GM18508 (cell line): Measurements from ENCODE around the gene TEX44.
"Not testable (repeated sequence)": the region's sequence is repeated elsewhere in the genome, so short reads cannot be mapped to it uniquely, and the experiment has no call there.

Experiments
- ATAC-seq: cut with Tn5 transposase; IDR thresholded peaks from one replicate; pipeline ENCODE4 v1.9.1; 2021; ENCODE audit warnings: moderate number of reproducible peaks; ENCODE audit not compliant: insufficient read depth, unreplicated experiment

Gene TEX44

DNA sequence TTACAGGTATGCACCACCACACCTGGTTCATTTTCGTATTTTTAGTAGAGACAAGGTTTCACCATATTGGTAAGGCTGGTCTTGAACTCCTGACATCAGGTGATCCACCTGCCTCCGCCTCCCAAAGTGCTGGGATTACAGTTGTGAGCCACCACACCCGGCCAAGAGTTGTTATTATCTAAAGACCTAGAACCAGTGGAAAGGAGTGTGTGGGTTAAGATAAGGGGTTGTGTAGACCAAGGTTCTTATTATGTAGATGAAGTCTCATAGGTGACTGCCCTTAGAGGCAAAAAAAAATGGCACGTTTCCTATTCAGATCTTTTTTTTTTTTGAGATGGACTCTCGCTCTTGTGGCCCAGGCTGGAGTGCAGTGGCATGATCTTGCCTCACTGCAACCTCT, 21.7 kb upstream of the TEX44 start:
- not testable (repeated sequence) for ATAC-seq

- ATAC-seq, result no peak
Measured at GRCh38 chr2:231571661-231572191, 20.9 kb upstream of the TEX44 start.

DNA sequence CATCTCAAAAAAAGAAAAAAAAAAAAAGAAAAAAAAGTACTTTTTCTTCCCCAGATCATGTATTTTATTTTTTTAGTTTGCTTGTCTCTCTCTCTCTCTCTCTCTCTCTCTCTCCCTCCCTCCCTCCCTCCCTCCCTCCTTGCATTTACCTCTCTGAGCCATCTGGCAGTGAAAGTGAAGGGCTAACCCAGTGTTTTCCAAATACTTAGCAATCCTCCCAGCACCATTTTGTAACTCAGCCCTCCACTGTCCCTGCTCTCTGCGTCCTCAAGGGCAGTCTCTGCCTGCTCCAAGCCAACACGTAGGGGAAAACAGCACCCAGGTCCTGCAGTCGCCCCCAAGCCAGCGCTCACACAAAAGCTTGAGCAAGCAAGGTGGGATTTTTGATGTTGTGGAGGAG, 19.6 kb upstream of the TEX44 start:
- ATAC-seq, result no peak

DNA sequence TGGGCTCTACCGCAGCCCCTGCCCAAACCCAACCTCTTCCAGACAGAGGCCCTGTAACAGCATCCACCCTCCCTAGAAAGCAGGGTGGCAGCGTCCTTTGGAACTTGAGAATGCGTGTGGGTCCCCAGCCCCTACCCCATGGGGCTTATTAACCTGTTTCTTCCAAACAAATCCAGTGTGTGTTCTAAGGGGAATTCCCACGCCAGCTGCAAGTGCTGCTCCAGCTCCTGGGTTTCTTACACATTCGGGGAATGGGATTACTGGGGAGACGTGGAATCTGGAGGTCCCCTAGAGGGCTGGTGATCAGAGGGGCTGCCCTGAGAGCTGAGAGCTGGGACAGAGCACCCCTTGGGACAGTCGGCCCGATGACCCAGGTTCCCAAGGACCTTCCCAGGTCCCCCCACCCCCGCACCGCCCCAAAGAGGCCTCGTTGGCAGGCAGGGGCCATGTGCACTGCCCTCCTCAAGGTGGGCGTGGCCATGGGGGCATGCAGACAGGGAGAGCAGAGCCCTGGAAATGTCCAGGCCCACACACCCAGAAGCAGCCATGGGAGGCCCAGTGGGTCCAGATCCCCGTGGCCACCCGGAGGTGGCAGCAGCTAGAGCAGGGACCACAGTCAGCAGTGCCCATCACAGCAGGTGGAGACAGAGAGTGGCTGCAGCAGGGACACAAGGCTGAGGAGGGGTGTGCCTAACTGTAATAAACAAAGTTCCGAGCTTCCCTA, 18.8 kb upstream of the TEX44 start:
- no peak for ATAC-seq

- no peak for ATAC-seq
Measured at GRCh38 chr2:231575612-231576256, 16.9 kb upstream of the TEX44 start.

GRCh38 chr2:231576465-231576864, 16.2 kb upstream of the TEX44 start:
- no peak for ATAC-seq

DNA sequence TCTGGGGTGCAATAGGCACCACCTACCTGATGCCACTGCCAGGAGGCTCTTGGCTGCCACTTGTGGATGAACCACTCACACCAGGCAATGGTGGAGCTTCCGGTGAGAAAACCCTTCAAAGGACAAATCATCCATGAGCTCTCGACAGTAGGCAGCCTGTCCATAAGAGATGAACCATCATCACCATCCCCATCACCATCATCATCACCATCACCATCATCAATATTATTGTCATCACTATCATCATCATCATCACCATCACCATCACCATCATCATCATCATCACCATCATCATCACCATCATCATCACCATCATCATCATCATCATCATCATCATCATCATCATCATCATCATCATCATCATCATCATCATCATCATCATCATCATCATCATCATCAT, 14.0 kb upstream of the TEX44 start:
- not testable (repeated sequence) for ATAC-seq

DNA sequence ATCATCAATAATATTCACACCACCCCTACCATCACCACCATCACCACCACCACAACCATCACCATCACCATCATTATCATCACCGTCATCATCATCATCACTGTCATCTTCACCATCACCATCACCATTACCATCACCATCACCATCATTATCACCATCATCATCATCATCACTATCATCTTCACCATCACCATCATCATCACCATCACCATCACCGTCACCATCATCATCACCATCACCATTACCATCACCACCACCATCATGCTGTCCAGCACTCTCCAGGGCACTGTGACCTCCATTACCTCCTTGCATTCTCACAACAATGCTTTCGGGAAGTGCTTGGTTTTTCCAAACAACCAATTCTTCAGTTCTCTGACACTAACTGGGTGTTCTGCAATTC, 13.1 kb upstream of the TEX44 start:
- no peak for ATAC-seq

- ATAC-seq, result no peak
Measured at GRCh38 chr2:231581328-231581727, 11.3 kb upstream of the TEX44 start.

DNA sequence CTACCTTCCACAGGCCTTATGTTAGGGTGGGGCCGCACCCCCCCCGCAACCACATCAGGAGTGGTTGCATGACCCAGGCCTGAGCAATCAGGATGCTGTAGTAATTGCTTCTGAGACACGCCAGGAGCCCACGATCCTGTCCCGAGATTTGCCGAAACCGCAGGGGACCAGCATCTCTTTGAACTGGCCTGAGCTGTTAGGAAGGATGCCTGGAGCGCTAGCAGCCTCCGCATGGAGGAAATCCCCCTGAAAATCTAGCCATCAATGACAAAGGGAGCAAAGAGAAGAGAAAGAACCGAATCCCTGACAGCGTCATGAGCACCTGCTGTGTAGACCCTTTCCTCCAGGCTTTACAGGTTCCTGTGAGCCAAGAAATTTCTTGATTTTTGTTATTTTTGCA, 8.7 kb upstream of the TEX44 start:
- no peak for ATAC-seq

DNA sequence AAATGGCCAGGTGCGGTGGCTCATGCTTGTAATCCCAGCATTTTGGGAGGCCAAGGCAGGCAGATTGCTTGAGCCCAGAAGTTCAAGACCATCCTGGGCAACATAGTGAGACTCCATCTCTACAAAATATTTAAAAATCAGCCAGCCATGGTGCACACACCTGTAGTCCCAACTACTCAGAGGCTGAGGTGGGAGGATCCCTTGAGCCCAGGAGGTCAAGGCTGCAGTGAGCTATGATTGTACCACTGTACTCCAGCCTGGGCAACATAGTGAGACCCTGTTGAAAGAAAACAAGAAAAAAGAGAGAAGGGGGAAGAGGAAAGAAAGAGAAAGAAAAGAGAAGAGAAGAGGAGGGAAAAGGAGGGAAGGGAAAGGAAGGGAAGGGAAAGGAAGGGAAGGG, 4.9 kb upstream of the TEX44 start:
- not testable (repeated sequence) for ATAC-seq

DNA sequence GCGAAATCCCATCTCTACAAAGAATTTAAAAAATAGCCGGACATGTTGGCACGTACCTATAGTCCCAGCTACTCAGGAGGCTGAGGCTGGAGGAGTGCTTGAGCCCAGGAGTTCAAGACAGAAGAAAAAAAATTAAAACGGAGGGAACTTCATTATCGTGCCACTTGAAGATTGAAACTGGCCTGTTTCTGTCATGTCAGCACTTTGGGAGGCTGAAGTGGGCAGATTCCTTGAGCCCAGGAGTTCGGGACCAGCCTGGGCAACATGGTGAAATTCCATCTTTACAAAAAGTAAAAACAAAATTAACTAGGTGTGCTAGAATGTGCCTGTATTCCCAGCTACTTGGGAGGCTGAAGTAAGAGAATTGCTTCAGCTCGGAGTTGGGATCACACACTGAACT, 3.0 kb upstream of the TEX44 start:
- no peak for ATAC-seq

- ATAC-seq, result no peak
Measured at GRCh38 chr2:231590614-231591013, 2.0 kb upstream of the TEX44 start.

GRCh38 chr2:231593666-231594065, 1.0 kb downstream of the TEX44 start:
- ATAC-seq, result no peak

DNA sequence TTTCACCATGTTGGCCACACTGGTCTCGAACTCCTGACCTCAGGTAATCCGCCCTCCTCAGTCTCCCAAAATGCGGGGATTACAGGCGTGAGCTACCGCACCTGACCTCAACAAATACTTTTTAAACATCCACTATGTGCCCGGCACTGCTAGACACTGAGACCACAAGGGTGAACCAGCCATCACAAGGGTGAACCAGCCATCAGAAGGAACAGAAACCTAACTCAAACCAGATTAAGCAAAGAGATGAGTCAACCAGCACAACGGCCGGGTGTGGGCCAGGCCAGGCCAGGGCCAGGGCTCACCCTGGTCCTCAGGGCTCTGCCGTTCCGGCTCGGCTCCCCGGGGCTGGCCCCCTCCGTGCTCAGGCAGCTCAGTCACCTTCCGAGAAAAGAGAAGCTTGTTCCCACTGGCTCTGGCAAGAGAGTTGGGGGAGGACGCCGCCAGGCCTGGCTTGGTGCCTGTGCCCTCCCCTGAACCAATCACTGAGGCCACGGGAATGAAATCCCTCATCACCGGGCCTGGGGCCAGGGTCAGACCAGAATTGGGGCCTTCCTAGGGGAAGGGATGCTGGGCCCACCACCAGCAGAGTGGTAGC, 4.4 kb downstream of the TEX44 start:
- no peak for ATAC-seq

GRCh38 chr2:231597627-231598026, 5.0 kb downstream of the TEX44 start:
- no peak for ATAC-seq

DNA sequence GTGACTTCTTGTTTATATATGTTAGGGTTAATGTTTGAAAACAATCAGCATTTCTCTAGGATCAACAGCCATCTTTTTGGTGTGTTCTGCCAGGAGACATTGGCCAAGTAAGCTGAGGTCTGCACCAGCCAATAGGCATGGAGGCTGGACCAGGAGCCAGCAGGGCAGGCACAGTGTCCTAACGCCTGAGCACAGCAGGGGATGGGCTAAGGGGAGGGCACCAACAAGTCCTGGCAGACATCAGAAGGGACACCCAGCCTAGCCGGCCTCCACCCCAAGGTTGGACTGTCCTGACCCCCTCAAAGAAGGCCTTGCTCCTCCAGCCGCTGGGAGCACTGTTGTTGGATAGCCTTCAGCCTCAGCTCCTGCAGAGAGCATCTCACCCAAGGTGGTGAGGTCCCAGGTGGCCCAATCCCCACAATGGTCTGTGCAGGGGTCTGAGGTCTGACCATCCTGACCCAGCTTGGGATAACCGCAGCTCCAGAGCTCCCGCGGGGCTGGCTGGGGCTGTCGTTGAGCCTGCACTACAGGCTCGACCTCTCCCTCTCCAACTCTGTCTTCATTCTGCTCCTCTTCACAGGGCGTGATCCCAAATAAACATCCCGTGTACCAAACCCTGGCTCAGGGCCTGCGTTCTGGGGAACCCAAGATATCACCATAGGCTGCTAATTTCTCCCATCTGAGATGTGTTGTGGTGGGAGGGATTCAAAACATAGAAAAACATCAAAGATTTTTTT, 8.1 kb downstream of the TEX44 start:
- no peak for ATAC-seq

DNA sequence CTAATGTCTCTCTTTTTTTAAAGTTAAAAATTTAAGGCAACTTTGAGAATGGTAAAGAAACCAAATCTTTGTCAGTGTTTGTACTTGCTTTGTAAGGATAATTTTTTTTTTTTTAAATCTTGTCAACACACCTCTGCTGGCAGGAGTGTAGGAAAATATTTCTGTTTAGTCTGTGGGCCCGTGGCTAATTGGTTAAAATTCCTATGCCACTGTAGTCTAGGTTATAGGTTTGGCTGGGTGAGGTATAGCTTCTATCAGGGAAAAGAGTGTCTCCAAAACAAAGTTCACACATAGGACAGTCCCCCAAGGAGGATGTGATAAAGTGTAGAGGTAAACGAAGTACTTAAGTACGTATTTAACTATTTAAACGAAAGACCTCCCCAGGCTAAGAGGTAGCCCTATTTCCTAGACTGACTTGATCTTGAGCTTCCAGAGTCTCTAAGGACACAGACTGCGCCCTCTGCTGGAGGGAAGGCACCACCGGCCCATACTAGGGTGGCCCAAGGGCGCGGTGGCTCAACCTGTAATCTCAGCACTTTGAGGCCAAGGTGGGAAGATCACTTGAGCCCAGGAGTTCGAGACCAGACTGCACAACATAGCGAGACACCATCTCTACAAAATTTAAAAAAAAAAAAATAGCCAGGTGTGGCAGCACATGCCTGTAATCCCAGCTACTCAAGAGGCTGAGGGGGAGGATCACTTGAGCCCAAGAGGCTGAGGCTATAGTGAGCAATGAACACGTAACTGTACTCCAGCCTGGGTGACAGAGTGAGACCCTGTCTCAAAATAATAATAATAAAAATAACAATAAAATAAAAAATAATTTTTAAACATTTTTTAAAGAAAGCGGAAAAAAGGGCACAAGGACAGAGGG, 8.9 kb downstream of the TEX44 start:
- no peak for ATAC-seq

DNA sequence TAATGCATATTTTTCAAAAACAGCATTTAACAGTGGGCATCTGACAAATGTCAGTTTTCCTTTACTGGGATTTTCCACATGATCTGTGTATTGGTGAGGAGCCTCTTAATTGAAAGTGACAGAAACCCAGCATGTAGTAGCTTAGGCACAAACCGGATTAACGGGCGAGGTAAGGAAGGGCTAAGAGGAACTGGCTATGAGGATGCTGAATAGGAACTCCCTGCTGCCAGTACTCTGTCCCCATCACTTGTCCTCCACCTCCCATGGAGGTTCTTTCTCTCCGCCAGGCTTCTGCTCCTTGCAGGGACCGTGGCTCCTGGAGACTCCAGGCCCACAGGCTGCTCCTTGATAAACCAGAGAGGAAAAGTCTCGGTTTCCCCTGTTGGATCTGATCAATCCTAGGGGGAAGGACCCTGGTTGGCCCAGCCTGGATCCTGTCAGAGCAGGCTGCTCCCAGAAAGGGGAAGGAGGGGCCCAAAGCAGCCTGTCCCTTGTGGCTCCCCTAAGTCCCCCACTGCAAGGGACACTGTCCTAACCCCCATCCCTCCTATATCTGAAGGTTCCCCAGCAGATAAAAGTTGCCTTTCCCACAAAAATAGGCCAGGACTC, 10.3 kb downstream of the TEX44 start:
- ATAC-seq, result no peak
